GM08714 (cell line): Measurements from ENCODE around the gene GUCY2F.

Source experiments
- H3K4me3 ChIP-seq: fragments of 200-500 bp; sonication (Bioruptor generic); 2 replicates; pipeline ENCODE4 v1.5.1; 2014; ENCODE audit warnings: mild to moderate bottlenecking, low read length, inconsistent platforms
- ZNF274 ChIP-seq: IDR thresholded peaks from 2 replicates; pipeline ENCODE4 v1.6.1; 2012; ENCODE audit warnings: mild to moderate bottlenecking, low read depth, low read length

The GUCY2F gene

DNA sequence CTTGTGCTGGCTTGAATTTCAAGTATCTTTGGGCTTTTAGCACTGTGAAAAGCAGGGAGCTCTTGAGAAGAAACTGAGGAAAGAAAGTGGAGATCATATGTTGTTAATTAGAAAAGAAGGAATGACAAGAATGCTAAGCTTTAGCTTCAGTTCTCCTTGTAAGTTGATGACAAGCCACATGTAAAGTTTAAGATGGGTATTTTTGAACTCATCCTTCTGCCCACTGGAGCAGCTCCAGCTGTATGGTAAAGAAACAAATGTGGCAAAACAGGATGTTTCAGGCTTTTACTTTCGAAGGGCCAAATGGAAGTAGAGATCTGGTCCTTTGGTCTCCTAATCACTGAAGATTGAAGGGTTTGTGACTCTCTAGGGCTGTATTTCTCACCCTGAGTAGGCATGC, 137.8 kb downstream of the GUCY2F start:
- H3K4me3 ChIP-seq: no peak overlapping the region
- no peak for TF ChIP-seq ZNF274

DNA sequence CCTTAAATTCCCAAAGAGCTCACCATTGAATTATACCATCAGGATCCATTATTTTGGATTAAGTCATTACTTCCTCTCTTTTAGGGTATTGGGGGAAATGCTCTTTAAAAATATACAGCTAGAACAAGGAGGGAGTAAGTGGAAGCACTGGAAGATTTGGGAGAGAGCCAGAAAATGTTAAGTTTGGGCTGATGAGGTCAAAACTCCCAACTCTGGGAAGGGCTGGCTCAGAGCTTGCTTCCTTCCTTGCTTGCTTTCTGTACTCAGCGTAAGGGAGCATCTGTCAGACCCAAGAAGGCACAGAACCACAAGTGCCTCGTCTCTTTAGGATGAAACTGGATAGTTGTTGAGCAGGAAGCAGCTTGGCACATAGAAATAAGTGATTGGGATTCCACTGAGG, 138.2 kb downstream of the GUCY2F start:
- no peak overlapping the region for H3K4me3 ChIP-seq
- TF ChIP-seq ZNF274: no peak

GRCh38 chrX:109336141-109336540, 145.7 kb downstream of the GUCY2F start:
- H3K4me3 ChIP-seq: no peak overlapping the region
- no peak for TF ChIP-seq ZNF274

DNA sequence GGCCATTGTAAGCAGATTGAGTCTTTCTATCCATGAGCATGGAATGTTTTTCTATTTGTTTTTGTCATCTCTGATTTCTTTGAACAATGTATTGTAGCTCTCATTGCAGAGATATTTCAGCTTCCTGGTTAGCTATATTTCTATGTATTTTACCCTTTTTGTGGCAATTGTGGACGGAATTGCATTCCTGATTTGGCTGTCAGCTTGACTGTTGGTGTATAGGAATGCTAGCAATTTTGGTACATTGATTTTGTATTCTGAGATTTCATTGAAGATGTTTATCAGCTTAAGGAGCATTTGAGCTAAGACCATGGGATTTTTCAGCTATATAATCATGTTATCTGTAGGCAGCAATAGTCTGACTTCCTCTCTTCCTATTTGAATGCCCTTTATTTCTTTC, 154.6 kb downstream of the GUCY2F start:
- TF ChIP-seq ZNF274: no peak
- no peak overlapping the region for H3K4me3 ChIP-seq
